H4 (cell line): ENCODE measurements around the gene PGAP6. TPM values are rescaled to one million over a fixed set of nuclear protein-coding genes. Genes with fewer than 3 reads are reported as not detected.

Experiments
- DNase-seq: peaks from one replicate; pipeline ENCODE4 v3.0.0-alpha.2; 2015; ENCODE audit warnings: low spot score
- total RNA-seq: library from RNA; depleted of rRNA; stranded (reverse); fragments of >200 nt; shearing (Covaris generic); gene quantifications from 2 replicates; pipeline ENCODE4 v1.2.3, GENCODE V29; 2014; rRNA removed

PGAP6 gene
- total RNA-seq, 1 experiment from 2014 or later, result 15.9 TPM

- DNase-seq, result no peak
Measured at GRCh38 chr16:330741-331140, 51.0 kb downstream of the PGAP6 start.

GRCh38 chr16:325375-326145 is 56.2 kb downstream of the PGAP6 start:
- no peak for DNase-seq

GRCh38 chr16:324451-325334 is 57.1 kb downstream of the PGAP6 start:
- no peak for DNase-seq

- DNase-seq, result no peak
Measured at GRCh38 chr16:324201-324450, 57.7 kb downstream of the PGAP6 start.

- DNase-seq, result no peak
Measured at GRCh38 chr16:322476-323143, 59.2 kb downstream of the PGAP6 start.

GRCh38 chr16:321532-321931 is 60.2 kb downstream of the PGAP6 start:
- DNase-seq, result no peak

Other genes with a start within 250 kb of the PGAP6 start
- gene NPRL3, start 243.3 kb downstream of the PGAP6 start, total RNA-seq, result 2.6 and 5.0 TPM in 2 replicates
- gene HBZ, start 229.3 kb downstream of the PGAP6 start, total RNA-seq, result not detected in 2 replicates
- gene HBM, start 216.0 kb downstream of the PGAP6 start, total RNA-seq, result not detected in 2 replicates
- gene HBA2, start 209.1 kb downstream of the PGAP6 start, total RNA-seq, result 3.3 TPM in 1 of 2 replicates, not detected in the other
- gene HBA1, start 205.3 kb downstream of the PGAP6 start, total RNA-seq, result not detected in 2 replicates
- not detected in 2 replicates for gene HBQ1, start 201.5 kb downstream of the PGAP6 start, total RNA-seq
- gene LUC7L, start 152.5 kb downstream of the PGAP6 start, total RNA-seq, result 39.6 and 44.7 TPM in 2 replicates
- gene FAM234A, start 147.2 kb downstream of the PGAP6 start, total RNA-seq, result 118 and 178 TPM in 2 replicates
- not detected in 2 replicates for gene RGS11, start 106.0 kb downstream of the PGAP6 start, total RNA-seq
- not detected in 2 replicates for gene ARHGDIG, start 101.4 kb downstream of the PGAP6 start, total RNA-seq
- gene PDIA2, start 98.8 kb downstream of the PGAP6 start, total RNA-seq, result not detected in 2 replicates
- 5.6 and 7.0 TPM in 2 replicates for gene AXIN1, start 29.3 kb downstream of the PGAP6 start, total RNA-seq
- 159 and 167 TPM in 2 replicates for gene MRPL28, start 11.4 kb downstream of the PGAP6 start, total RNA-seq
- gene NME4, start 15.2 kb upstream of the PGAP6 start, total RNA-seq, result 87.5 and 95.3 TPM in 2 replicates
- 5.9 and 8.7 TPM in 2 replicates for gene DECR2, start 19.9 kb upstream of the PGAP6 start, total RNA-seq
- 5.4 and 11.5 TPM in 2 replicates for gene RAB11FIP3, start 43.7 kb upstream of the PGAP6 start, total RNA-seq
- 4.4 and 8.3 TPM in 2 replicates for gene CAPN15, start 145.7 kb upstream of the PGAP6 start, total RNA-seq
- not detected in 2 replicates for gene PRR35, start 178.4 kb upstream of the PGAP6 start, total RNA-seq
- gene NHLRC4, start 185.0 kb upstream of the PGAP6 start, total RNA-seq, result 0.06 and 0.43 TPM in 2 replicates
- 7.6 and 7.7 TPM in 2 replicates for gene PIGQ, start 188.0 kb upstream of the PGAP6 start, total RNA-seq
- gene RAB40C, start 208.1 kb upstream of the PGAP6 start, total RNA-seq, result 4.4 and 5.1 TPM in 2 replicates
- not detected in 2 replicates for gene WFIKKN1, start 249.0 kb upstream of the PGAP6 start, total RNA-seq